HG02763 (cell line): ENCODE data around the gene BEGAIN.

Source experiments
- ATAC-seq: cut with Tn5 transposase; IDR thresholded peaks from one replicate; pipeline ENCODE4 v1.9.1; 2021; ENCODE audit warnings: mild to moderate bottlenecking, moderate library complexity; ENCODE audit not compliant: unreplicated experiment

Gene BEGAIN, protein sequence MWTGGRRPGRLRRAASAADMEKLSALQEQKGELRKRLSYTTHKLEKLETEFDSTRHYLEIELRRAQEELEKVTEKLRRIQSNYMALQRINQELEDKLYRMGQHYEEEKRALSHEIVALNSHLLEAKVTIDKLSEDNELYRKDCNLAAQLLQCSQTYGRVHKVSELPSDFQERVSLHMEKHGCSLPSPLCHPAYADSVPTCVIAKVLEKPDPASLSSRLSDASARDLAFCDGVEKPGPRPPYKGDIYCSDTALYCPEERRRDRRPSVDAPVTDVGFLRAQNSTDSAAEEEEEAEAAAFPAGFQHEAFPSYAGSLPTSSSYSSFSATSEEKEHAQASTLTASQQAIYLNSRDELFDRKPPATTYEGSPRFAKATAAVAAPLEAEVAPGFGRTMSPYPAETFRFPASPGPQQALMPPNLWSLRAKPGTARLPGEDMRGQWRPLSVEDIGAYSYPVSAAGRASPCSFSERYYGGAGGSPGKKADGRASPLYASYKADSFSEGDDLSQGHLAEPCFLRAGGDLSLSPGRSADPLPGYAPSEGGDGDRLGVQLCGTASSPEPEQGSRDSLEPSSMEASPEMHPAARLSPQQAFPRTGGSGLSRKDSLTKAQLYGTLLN

DNA sequence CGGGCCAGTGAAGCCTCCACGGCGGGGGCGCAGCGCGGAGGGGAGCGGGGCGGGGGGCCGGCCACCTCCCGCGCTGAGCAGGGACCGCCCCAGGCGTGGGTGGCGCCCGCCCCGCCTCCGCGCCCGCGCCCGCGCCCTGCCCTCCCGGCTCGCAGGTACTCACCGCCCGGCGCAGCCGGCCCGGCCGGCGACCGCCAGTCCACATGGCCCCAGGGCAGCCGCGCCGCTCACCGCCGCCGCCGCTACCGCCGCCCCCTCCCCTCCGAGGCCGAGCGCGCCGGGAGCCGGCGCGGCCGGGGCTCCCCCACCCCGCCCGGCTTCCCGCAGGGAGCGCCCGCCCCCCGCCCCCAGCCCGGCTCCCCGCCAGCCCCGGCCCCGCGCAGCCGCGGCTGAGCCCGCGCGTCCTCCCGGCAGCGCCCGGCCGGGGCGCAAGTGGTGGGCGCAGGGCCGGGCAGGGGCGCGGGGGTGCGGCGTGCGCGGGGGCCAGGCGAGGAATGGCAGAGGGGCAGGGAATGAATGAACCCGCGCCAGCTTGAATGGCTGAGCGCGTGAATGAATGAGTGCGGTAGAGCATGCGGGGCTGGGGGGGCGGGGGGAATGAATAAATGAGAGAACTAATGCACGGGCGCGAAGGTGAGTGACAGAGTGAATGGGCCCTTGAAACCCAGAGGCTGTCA, at the start of gene BEGAIN:
BEGAIN (minus strand) TSS at position 332 of the 677 bp plus-strand sequence; CDS start at position 205, 127 bp downstream.
- ATAC-seq, result no peak

DNA sequence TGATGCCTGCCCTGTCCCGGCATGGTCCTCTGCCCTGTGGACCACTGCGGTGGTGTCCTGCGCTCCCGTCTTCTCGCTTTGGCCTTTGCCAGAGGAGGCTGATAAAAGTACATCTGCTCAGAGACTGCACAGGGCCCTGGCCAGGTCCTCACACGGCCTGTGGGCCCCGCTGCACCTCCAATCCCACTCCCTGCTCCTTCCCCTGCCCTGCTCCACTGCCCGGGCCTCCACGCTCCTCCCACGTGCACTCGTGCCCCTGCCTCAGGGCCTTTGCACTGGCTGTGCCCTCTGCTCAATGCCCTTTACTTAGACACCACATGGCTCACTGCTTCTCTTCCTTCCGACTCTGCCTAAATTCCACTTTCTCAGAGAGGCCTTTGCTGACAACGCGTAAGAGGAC, 49.3 kb upstream of the BEGAIN start:
- no peak for ATAC-seq

DNA sequence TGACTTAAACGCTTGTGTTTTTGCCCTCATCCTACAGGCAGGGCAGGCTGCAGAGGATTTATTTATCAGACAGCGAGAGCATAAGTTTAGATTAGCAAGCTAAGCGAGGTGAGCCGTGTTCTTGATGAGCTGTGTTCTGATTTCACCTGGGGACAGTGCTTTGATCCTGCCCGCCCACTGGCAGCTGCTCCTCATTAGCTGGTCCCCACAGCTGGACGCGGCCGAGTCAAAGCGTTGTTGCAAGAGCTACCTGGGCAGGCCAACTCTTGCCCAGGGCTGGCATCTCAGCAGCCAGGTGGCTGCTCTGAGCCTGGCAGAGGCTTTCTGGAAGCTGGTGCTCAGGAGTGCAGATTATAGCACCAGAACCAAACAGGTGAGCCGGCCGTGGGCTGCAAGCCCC, 46.8 kb upstream of the BEGAIN start:
- no peak for ATAC-seq

DNA sequence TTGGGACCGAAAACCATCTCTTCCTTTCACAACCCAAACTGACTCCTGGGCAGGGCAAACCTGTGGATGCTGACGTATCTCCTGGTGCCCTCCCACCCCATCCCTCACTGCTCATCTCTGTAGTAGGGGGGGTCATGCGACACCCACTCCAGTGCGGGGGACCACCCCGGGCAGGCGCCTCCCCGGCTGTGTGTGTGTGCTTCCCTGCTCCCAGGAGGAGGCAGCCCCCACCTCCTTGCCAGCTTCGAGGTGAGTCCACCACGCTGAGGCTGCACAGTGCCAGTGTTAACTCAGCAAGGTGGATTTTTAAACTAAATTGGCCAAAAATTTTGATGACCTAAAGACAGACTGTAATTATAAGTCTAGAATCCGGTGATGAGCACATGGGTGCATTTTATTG, 46.2 kb upstream of the BEGAIN start:
- ATAC-seq, result no peak

DNA sequence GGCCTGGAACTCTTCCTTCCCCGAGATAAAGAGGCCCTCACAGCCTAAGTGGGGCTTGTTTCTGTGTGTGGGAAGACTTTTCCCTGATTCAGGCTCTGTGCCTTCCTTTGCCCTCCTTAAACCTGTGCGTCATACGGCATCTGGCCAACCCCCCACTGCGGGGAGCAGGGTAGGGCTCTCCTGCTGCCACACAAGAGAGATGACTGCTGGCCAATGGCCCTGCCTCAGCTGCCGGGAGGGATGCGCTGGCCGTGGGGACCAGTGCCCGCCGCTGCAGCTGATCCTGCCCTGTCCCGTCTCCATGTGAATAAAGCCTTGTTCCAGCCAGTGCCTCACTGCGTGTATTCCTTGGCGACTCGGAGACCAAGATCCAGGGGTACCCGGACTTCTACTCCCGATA, 42.5 kb upstream of the BEGAIN start:
- no peak for ATAC-seq

DNA sequence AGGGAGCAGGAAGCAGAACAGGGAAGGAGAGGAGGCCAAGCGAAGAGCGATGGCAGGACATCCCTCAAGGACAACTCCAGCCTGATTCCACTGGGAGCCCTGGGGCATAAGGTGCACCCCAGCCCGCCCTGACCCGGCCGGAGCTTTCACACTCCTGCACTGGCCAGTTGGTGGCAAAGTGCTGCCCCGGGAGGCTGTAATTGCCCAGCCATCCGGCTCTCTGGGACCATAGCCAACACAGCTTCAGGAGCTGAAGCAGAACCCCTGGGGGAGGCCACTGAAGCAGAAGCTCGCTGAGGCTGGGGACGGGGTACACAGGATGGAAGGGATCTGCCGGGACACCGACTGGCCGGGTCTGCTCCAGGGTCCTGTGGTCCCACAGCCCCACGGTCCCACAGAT, 41.9 kb upstream of the BEGAIN start:
- ATAC-seq, result no peak

DNA sequence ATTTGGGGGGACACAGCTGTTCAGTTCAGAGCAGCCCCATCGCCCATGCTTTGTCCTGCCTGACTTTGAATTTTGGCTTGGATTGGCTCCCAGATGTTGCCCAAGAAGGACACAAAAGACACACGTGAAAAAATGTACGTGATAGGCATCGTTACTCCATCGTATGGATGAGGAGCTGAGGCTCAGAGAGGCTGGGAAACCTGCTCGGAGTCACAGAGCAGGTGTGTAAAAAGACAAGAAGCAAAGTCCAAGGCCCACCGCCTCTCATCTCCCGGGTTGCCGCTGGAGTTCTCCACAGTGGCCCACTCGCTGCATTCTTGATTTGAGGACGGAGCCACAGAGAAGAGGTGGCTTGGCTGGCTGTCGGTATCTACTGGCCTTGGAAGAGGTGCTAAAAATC, 41.0 kb upstream of the BEGAIN start:
- no peak for ATAC-seq

DNA sequence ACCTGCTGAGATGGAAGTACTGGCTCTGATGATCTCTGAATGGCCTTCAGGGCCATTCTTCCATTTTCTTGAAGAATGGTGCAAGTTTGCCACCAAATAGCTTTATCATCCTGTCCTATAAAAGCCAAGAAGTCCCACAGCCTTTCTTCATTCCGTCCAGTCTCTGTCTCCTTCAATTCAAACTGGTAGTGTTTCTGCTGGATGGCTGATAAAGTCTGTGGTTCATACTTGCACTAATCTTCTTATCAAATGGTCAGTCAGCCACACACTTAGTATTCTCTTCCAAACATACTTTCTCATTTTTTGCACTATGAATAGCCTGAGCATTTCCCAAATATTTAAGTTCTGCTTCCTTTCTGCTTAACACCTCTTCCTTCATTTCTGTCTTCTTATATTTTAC, 39.4 kb upstream of the BEGAIN start:
- no peak for ATAC-seq

DNA sequence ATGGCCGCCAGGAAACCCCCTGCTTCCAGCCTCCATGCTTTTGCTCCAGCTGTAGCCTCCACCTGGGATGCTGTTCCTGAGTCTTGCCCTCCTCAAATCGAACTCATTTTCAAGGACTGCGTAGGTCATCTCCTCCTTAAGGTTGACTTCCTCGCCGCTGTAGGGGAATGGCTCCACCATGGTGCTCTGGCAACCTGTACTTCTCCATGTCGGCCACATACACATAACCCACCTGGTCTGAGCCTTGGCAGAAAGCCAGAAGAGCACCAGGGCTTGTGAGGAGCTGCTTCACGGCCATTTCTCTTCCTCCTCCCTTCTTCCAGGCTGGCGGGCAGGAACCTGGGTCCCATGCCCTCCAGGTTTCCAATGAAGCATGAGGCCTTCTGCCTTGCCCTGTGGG, 36.7 kb upstream of the BEGAIN start:
- no peak for ATAC-seq

DNA sequence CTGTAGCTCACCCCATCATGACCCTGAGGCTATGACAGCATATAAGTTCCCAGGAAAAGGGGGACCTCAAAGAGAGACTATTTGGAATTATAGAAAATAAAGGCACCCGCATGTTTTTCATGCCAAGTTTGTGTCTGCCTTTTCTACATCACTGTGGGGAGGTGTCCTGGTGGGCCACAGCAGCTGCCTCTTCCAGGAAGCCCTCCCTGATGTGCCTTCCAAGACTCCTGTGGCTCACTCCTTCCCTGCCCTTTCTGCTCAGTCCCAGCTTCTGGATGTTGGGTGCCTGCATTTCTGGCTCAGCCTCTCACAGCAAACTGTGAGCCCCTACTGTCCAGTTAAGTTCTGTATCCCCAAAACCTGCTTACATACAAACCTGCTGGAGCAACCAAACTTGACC, 36.3 kb upstream of the BEGAIN start:
- no peak for ATAC-seq

DNA sequence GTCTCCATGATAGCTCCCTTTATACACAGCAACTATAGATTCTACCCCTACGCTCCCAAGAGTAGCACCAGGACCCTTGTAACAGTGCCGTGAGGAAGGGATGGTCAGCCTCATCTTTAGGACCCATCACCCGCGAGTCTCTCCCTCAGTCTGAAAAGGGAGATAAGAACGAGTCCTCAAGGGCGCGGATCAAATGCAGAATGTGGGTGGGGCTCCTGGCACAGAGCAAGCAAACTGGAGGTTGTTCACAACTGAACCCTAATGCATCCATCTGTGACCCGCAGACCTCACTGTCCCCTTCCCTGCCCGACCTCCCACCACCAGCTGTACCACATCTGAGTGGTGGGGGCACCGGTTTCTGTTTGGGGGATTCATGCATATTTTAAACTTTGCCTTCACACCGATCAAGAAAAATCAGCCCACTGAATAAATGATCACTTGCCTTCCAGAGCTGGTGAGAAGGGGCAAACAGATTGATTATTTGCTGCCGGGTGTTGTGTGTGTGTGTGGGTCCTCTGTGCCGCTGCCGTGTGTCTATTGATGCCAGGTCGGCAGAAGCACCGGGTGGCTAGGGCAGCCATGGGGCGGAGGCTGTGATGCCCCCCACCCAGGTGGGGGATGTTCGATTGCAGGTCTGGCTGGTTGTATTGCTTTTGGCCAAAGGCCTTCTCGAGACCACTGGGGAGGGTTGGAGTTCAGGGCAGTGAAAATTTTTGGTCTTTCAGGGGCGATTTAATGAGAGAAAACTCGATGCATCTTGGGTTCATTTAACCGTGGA, 35.7 kb upstream of the BEGAIN start:
- ATAC-seq, result no peak

DNA sequence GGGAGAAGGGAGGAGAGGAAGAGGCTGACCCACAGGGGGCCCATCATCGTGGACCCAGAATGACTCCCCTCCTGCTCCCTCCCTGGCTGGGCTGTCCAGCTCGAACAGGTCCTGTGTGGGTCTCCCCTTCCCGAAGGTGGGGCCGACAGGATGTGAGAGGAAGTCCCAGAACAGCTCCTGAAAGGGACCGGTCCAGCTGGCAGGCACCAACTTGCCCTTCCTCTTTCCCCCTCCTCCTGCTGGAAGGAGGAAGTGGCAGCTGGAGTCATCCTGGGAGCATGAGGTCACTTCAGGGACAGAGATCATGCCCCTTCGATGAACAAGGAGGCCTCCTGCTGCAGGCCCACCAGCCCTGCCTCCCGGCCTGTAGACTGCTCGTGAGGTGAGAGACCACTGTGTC, 35.0 kb upstream of the BEGAIN start:
- ATAC-seq, result no peak

DNA sequence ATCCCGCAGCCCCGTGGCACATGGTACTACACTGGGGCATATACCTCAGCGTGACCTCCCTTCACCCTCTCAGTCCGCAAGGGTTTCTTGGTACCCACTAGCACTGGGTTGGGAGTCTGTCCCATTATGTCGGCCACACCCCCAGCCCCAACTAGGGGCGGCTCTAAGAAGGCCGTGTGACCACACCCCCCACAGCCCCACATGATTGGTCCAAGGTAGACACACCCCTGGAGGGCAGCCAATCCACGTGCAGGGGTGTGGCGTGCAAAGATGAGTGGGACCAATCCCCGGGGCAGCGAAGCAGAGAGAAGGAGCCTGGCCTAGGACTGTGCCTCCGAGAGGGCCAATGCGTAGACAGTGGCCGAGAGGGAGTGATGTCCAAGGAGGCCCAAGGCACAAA, 34.6 kb upstream of the BEGAIN start:
- no peak for ATAC-seq

DNA sequence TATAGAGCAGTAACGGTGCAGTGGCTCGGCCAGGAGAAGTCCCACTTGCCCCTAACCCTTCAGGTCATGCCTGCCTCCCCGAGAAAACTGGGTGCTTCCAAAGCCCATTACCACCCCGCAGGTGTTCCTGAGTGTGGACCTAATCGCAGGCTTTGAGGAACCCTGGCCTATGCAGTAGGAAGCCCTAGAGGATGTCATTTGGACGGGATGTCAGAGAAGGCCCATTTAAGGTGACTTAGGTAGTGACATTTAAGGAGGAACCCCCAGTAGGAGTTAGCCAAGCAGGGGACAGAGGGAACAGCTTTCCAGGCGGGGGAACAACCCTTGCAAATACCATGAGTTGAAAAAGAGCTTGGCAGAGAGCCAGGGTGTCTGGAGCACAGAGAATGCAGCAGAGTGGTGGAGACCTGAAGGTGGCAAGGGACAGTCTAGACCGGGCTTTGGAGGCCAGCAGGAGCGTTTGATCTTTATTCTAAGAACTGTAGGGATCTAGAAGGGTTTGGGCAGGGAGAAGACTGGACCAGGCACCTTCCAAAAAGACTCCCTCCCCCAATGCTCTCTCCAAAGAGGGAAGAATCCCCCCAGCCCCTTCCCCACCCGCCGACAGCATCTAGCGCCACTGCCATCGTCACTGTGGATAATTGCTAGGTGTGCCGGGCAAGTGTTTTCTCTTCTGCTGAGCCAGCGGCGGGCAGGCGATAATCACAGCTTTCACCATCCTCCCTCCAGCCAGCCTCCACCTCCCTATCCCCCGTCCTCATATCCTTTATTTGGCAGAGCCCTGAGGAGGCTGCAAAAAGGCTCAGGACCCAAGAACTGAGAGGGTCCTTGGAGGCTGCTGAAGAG, 33.3 kb upstream of the BEGAIN start:
- no peak for ATAC-seq

DNA sequence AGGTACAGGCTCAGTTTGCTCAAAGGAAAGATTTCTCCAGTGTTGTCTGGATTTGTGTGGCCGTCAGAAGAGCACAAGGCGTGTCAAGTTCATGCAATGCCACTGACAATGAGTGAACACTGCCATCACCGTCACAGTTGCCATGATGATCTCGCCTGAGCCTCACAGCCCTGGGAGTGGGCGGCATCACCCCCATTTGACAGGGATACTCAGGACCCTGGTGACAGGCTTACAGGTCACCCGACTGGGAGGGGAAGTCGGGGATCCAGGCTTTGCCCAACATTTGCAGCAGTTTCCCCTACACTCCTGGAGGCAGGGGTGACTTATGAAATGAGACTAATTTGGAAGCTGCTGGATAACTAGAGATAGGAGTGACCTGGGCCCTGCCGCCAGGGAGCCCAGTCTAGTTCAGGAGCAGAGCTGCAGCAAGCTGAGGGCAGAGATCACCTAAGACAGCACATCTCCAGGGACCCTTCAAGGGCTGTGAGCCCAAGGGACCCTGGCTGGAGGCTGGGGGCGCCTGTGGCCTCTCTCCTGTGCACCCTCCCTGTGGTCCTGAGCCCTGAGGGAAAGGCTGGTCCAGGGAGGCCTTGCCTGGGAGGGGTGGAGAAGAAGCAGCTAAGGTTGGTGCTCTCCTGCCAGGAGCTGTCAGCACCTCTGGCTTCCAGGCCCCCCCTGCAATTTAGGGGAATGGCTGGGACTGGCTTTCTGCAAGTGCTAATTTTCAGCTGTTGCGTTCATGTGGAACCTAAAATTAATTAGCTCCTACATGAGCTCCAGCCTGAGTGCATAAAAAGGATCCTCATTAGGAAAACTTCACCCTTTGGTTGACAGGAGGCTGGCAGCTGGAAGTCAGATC, 32.4 kb upstream of the BEGAIN start:
- ATAC-seq, result no peak

DNA sequence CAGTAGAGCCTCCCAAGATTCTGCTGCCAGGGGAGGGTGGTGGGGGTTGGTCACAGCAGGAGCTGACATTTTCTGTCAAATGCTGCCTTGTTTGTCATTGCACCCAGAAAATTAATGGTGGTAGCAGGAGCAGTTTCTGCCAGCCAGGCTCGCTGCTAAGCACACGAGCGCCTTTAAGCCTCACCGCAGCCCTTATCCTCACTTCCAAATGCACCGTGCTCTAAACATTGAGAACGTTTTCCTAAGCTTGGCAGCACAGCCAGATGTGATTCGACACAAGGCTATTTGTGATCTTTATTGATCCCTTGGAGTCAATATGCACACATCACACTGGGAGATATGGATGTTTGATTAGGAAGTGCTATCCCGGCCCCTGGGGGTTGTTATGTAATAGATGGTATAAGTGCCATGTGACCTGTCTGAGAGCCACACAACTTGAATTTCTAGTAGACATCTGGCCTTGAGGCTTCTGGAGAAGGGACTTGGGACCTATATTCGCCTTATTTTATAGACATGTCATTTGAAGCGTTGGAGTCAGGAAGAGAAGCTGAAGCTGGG, 31.6 kb upstream of the BEGAIN start:
- no peak for ATAC-seq

DNA sequence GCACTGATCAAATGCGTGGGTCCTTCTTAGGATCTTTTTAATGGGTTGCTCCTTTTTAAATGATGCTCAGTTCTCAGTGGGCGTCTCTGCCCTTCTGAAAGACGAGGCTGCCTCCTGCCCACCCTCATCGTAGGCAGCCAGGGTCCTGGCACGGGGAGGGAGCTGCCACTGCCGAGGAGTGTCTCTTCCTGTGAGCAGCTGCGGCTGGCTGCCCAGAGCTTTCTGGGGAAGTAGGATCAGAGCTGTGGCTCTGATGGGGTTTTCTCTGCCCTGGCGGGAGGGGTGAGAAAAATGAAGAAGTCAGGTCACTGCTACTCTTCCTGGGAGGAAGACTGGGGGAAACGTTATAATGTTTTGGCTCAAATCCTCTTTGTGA, 31.1 kb upstream of the BEGAIN start:
- no peak for ATAC-seq

DNA sequence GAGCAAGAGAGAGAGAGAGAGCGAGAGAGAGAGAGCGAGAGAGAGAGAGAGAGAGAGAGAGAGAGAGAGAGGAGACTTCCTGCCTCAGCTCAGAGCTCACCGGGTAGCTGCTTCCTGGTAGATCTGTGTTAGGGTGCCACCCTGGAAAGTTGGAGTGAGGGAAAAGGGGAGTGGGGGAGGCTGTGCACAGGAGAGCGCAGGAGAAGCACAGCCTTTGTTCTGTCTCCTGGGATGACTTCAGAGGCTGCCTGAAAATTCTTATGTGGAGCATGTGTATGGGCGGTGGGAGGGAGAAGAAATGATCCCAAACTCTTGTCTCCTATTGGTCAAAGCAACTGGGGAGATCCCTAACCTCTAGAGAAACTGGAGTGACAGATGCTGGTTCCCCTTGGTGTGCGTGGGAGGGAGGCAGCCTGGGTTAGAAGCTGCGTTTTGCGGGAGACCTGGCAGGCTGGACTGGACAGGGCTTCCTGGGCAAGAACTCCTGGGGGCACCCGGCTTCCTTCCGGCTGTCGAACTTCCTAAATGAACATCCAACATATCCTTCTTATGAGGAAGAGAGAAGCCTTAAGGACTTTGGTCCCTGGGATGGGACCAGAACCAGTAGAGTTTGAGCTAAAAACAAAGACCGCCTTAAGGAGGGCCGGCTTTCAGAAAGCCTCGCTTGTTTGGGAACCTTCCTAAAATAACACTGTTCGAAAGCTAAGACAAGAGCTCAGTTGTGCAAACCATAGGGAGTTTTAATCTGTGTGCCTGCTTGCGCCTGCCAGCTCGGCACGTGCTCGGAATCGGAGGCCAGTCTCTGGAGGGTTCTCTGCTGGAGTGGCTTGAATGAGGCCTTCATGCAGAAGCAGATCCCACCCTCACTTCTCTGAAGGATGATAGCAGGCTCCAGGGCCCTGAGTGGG, 30.4 kb upstream of the BEGAIN start:
- no peak for ATAC-seq
